Adipocyte (in vitro differentiated cells): ENCODE data around the gene GRIN3A.
A peak's percentile ranks its signal among the peaks of the same experiment; 100 is the strongest.
"Not testable (repeated sequence)": the region's sequence is repeated elsewhere in the genome, so short reads cannot be mapped to it uniquely, and the experiment has no call there.

Experiments
- DNase-seq: peaks from one replicate; pipeline ENCODE4 v3.0.0-alpha.2; 2015; ENCODE audit warnings: low read depth
- H3K27me3 ChIP-seq: replicated peaks from 2 replicates; pipeline ENCODE4 v1.7.0; 2013; ENCODE audit warnings: mild to moderate bottlenecking, low read length, moderate library complexity; ENCODE audit not compliant: control insufficient read depth, insufficient read depth
- H3K36me3 ChIP-seq: 2 replicates; pipeline ENCODE4 v1.7.0; 2013; ENCODE audit warnings: low read length, mild to moderate bottlenecking, moderate library complexity; ENCODE audit not compliant: control insufficient read depth, insufficient read depth, severe bottlenecking
- H3K4me1 ChIP-seq: 2 replicates; pipeline ENCODE4 v1.7.0; 2013; ENCODE audit warnings: mild to moderate bottlenecking, low read length, moderate library complexity; ENCODE audit not compliant: control insufficient read depth, insufficient read depth
- H3K4me3 ChIP-seq: 2 replicates; pipeline ENCODE4 v1.7.0; 2013; ENCODE audit warnings: mild to moderate bottlenecking, low read length, moderate library complexity
- H3K9ac ChIP-seq: 2 replicates; pipeline ENCODE4 v1.7.0; 2013; ENCODE audit warnings: mild to moderate bottlenecking, low read length, moderate library complexity
- H3K9me3 ChIP-seq: 2 replicates; pipeline ENCODE4 v1.7.0; 2013; ENCODE audit warnings: mild to moderate bottlenecking, low read length, moderate library complexity; ENCODE audit not compliant: control insufficient read depth

GRIN3A gene

DNA sequence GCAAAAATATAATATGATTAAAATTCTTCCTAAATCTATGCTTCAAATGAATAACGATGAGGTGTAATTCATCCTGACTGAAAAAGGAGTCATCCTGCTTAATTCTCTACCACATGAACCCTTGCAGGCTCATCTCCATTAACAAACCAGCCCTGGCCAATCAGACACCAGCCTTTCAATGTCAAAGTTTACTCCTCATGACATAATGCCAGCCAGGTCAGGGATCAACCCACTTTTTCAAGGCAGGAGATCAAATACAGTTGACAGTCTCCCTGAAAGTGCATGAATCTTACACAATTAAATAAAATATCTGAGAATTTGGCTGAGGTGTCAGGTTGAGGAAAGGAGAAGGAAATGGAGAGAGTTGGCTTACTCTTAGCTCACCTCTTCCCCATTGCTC lies 7.0 kb downstream of the GRIN3A start:
- no peak for DNase-seq
- Histone ChIP-seq H3K36me3 (no peaks in the 10 kb centered on the region), H3K4me1 (no peaks in the 10 kb centered on the region), H3K27me3 (peaks cover 38% of the 10 kb centered on the region), H3K9ac (no peak overlapping the region), H3K4me3 (no peak overlapping the region), H3K9me3 (no peaks in the 10 kb centered on the region)

GRCh38 chr9:101727612-101728524 lies 10.6 kb downstream of the GRIN3A start:
- Histone ChIP-seq H3K9me3 (no peaks in the 10 kb centered on the region), H3K9ac (no peak overlapping the region), H3K4me3 (no peak overlapping the region), H3K27me3 (peaks cover 6% of the 10 kb centered on the region), H3K4me1 (no peaks in the 10 kb centered on the region), H3K36me3 (no peaks in the 10 kb centered on the region)
- DNase-seq, result peak; percentile 40

DNA sequence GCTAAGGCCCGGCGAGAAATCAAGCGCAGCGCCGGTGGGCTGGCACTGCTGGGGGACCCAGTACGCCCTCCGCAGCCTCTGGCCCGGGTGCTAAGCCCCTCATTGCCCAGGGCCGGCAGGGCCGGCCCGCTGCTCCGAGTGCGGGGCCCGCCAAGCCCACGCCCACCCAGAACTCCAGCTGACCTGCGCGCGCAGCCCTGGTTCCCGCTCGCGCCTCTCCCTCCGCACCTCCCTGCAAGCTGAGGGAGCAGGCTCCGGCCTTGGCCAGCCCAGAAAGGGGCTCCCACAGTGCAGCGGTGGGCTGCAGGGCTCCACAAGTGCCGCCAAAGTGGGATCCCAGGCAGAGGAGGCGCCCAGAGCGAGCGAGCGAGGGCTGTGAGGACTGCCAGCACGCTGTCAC lies 14.2 kb downstream of the GRIN3A start:
- not testable (repeated sequence) for H3K9ac ChIP-seq, H3K9me3 ChIP-seq, H3K36me3 ChIP-seq, H3K4me3 ChIP-seq, H3K27me3 ChIP-seq, H3K4me1 ChIP-seq, DNase-seq

DNA sequence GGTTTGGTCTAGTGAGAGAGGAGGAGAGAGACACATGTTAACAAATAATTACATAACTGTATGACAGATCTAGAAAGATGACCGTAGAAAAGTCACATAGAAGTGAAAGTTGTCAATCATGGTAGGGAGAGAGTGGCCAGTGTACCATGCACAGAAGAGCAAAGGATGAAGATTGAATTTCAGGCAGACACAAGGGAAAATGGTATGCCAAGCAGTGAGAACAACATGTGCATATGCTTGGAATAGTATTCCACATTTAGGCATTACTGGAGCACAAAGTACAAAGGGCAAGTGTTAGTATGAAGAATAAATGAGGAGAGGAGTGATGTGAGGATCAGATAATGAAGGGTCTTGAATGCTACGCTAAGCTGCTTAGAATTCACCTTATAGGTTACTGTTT lies 20.3 kb downstream of the GRIN3A start:
- H3K36me3 ChIP-seq, result no peaks in the 10 kb centered on the region
- H3K27me3 ChIP-seq, result peaks cover 17% of the 10 kb centered on the region
- no peak overlapping the region for H3K9ac ChIP-seq
- no peak for DNase-seq
- H3K4me3 ChIP-seq, result no peak overlapping the region
- H3K4me1 ChIP-seq, result peaks cover 11% of the 10 kb centered on the region
- H3K9me3 ChIP-seq, result no peaks in the 10 kb centered on the region

GRCh38 chr9:101716629-101717028 lies 21.8 kb downstream of the GRIN3A start:
- H3K36me3 ChIP-seq, result no peaks in the 10 kb centered on the region
- H3K4me1 ChIP-seq, result peaks cover 11% of the 10 kb centered on the region
- peaks cover 28% of the 10 kb centered on the region for H3K27me3 ChIP-seq
- no peaks in the 10 kb centered on the region for H3K9me3 ChIP-seq
- DNase-seq, result no peak
- no peak overlapping the region for H3K4me3 ChIP-seq
- no peak overlapping the region for H3K9ac ChIP-seq

DNA sequence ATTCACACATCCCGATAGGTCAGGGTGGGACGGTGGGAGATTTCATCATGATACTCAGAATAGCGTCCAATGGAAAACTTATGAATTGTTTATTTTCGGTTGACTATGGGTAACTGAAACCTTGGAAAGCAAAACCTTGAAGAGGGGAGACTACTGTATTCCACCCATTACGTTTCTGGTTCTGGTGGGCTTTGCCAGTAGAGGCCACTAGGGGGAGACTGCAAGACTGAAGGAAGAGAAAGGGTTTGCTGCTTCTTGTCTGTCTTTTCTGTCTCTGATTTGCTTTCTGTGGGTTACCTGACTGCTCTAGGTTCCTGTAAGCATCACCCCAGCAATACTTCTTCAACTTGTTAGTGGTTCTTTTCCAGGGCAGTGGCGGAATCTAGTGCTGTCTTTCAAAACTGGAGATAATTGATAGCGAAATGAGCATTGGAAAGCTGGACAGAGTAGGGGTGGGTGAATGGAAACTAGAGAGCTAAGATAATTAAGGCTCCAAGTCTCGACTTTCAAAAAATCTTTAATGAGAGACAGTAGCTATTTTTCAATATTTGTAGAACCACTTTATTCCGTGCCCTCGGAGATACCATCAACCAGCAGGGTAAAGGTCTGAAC lies 27.0 kb downstream of the GRIN3A start:
- H3K4me3 ChIP-seq, result no peak overlapping the region
- H3K4me1 ChIP-seq, result peaks cover 16% of the 10 kb centered on the region
- H3K9ac ChIP-seq, result no peak overlapping the region
- no peaks in the 10 kb centered on the region for H3K36me3 ChIP-seq
- no peaks in the 10 kb centered on the region for H3K9me3 ChIP-seq
- H3K27me3 ChIP-seq, result peaks cover 25% of the 10 kb centered on the region
- DNase-seq, result no peak

- no peak for DNase-seq
- Histone ChIP-seq H3K4me3 (no peak overlapping the region), H3K36me3 (no peaks in the 10 kb centered on the region), H3K9ac (no peak overlapping the region), H3K27me3 (peaks cover 23% of the 10 kb centered on the region), H3K9me3 (no peaks in the 10 kb centered on the region), H3K4me1 (peaks cover 14% of the 10 kb centered on the region)
Observed at GRCh38 chr9:101708855-101709254, 29.6 kb downstream of the GRIN3A start.

- Histone ChIP-seq H3K9me3 (no peaks in the 10 kb centered on the region), H3K4me3 (no peak overlapping the region), H3K27me3 (peaks cover 18% of the 10 kb centered on the region), H3K9ac (no peak overlapping the region), H3K36me3 (no peaks in the 10 kb centered on the region), H3K4me1 (peaks cover 14% of the 10 kb centered on the region)
- DNase-seq, result no peak
Observed at GRCh38 chr9:101707721-101708120, 30.7 kb downstream of the GRIN3A start.

DNA sequence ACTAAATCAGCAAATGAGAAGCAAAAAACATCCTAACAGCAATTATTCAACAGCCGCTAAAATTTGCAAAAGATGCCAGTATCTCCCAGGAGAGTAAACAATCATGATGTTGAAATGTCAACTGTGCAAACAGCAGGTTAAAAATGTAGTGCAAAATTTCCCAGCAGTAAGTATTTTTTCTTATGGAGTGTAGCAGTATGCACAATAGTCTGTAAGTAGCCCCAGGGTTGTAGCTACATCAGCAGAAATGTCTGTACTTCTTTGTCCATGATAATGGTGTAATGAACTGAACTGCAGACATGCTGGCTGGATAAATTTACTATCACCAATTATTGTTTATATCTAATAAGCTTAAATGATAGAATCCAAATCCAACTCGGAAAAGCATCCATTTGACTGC lies 31.4 kb downstream of the GRIN3A start:
- Histone ChIP-seq H3K4me1 (peaks cover 14% of the 10 kb centered on the region), H3K9me3 (no peaks in the 10 kb centered on the region), H3K4me3 (no peak overlapping the region), H3K27me3 (peaks cover 12% of the 10 kb centered on the region), H3K36me3 (no peaks in the 10 kb centered on the region), H3K9ac (no peak overlapping the region)
- DNase-seq, result no peak

DNA sequence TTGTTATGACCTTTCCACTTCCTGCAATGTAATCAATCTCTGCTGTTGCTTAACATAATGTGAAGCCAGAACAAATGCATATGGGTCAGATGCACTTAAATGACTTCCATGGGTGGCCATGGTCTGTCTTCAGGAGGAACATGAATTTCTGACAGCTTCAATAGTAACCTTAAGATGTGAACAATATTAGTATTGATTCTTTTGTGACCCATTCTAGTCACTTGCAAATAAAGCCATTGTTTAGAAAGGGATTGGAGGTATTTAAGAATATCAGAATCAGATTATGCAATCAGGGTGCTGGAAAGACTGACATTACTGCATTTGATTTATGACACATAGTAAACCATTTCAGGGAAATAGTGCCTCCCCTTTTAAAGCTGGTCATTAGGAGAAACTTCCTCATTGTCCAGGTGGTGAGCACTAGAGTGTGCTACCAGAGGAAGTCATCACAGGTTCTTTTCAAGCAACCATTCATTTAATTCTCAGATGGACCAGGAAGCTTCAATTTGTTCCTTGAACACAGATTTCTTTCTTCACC lies 32.1 kb downstream of the GRIN3A start:
- Histone ChIP-seq H3K27me3 (peaks cover 9% of the 10 kb centered on the region), H3K4me3 (no peak overlapping the region), H3K9ac (no peak overlapping the region), H3K4me1 (peaks cover 14% of the 10 kb centered on the region), H3K36me3 (no peaks in the 10 kb centered on the region), H3K9me3 (no peaks in the 10 kb centered on the region)
- DNase-seq, result no peak

- Histone ChIP-seq H3K4me1 (peaks cover 14% of the 10 kb centered on the region), H3K36me3 (no peaks in the 10 kb centered on the region), H3K9me3 (no peaks in the 10 kb centered on the region), H3K27me3 (peaks cover 5% of the 10 kb centered on the region), H3K4me3 (peak overlapping the region; percentile 72), H3K9ac (peak overlapping the region; percentile 26)
- peak; percentile 25 for DNase-seq
Observed at GRCh38 chr9:101705135-101705661, 33.2 kb downstream of the GRIN3A start.
